Measurements from ENCODE around the gene DNAJC5. TPM values are rescaled to one million over a fixed set of nuclear protein-coding genes. Genes with fewer than 3 reads are reported as not detected.

The DNAJC5 gene
- total RNA-seq, 2 experiments from 2014 or later: 54.0 to 58.7 TPM

DNA sequence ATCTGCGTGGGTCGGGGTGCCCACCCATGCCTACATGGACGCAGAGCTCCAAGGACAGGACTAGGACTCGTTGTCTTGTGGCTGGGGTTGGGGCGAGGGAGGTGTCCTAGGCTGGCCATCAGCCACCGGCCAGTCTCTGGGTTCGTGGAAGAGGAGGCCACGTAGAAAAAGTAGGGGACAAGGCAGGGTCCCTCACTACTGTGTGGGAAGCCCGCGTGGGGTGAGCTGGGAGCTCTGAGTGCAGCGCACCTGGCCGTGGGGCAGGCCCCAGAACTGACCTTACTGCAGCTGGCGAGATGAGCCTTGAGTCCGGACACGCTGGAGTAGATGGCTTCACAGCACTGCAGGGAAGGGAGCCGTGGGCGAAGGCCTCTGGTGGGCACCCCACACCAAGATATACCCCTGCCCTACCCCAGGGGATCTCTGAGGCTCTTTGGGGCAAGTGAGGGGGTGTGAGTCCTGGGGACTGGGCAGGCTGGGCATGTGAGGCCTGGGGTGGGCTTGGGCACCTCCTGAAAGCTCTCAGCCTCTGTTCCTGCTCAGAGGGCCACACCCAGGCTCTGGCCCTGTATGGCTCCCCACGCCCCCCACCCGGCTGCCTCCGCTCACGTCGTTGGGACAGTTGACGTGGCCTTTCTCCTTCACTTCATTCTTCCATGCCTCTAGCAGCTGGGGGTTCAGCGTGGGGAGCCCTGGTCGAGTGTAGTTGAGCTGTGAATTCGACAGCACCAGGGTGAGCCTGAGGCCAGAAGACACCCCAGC, 66.9 kb downstream of the DNAJC5 start:
- Mint-ChIP-seq H3K27me3 (no peaks in the 10 kb centered on the region), H3K36me3 (ENCODE audit: low read depth) (peaks cover 6% of the 10 kb centered on the region), H3K27ac (no peak overlapping the region), H3K4me3 (no peak overlapping the region), H3K9me3 (no peaks in the 10 kb centered on the region), H3K4me1 (peaks cover 15% of the 10 kb centered on the region)
- POLR2A ChIA-PET: no interaction called here
- CTCF ChIA-PET: interaction anchor here (0.8 kb wide), 1 partner anchor 12 kb away, joined by 3 read pairs; no protein-coding TSS in a partner anchor
- no peak for DNase-seq

DNA sequence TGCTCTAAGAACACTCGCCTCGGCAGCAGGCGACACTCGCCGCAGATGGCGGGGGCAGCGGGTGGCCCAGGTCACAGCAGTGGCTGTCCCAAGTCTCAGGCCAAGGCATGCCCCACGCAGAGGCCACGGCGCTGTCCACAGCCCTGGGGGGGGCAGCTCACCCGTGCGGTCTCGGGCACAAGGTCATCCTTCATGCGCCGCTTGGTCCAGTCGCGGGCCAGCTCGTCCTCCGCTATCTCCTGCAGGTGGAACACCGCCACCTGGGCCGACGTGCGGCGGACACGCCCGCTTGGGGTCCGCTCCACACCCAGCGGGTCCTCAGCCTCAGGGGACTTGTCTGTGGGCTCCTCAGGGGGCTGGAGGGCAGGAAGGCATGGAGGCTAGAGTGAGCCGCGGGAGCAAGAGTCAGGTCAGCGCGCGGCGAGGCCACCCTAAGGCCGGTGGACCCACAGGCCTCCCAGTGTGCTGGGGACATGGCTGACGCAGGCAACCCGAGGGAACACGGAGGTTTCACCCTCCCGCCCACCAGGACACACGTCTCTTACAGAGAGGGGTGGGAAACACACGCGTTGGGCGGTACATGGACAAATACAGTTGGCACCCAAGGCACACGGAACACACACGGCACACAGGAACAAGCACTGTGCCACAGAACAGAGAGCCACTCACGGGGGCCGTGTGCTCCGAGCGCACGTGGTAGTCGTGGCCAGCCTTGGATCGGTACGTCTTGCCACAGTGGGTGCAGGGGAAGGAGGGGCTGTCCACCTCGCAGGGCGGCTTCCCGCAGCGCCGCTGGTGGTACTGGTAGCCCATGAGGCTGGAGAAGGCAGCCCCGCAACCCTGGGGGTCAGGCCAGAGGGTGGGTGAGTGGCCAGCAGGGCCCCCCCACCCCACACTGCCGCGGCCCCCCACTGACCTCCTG, 67.8 kb downstream of the DNAJC5 start:
- H3K27me3 Mint-ChIP-seq: no peaks in the 10 kb centered on the region
- no peak overlapping the region for H3K4me3 Mint-ChIP-seq
- ChIA-PET CTCF (interaction anchor here (0.5 to 0.8 kb wide), 2 partner anchors 11 to 410 kb away, joined by 3 to 4 read pairs; no protein-coding TSS in a partner anchor), POLR2A (no interaction called here)
- H3K9me3 Mint-ChIP-seq: no peaks in the 10 kb centered on the region
- peaks cover 6% of the 10 kb centered on the region for H3K36me3 Mint-ChIP-seq (ENCODE audit: low read depth)
- no peak overlapping the region for H3K27ac Mint-ChIP-seq
- DNase-seq: no peak
- H3K4me1 Mint-ChIP-seq: peaks cover 7% of the 10 kb centered on the region

DNA sequence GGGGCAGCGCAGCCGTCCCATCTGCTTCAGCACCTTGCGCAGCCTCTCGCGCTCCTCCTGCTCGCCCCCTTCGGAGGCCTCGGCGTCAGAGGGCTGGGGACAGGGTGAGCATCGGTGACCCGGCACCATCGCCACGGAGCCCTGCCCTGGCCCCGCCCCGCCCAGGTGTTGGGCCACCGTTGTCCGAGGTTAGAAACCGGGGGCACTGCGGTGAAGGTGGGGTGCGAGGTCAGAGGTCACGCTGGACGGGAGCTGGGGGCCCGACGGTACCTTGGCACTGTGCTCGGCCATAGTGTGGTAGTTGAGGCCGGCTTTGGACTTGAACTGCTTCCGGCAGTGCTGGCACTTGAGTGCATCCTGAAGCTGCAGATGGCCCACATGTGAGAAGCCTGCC, 68.4 kb downstream of the DNAJC5 start:
- Mint-ChIP-seq H3K4me1 (peaks cover 7% of the 10 kb centered on the region), H3K9me3 (no peaks in the 10 kb centered on the region), H3K4me3 (no peak overlapping the region), H3K27ac (no peak overlapping the region), H3K27me3 (no peaks in the 10 kb centered on the region), H3K36me3 (ENCODE audit: low read depth) (peaks cover 6% of the 10 kb centered on the region)
- POLR2A ChIA-PET: no interaction called here
- no peak for DNase-seq
- CTCF ChIA-PET: interaction anchor here (1.0 kb wide), 2 partner anchors 10 to 17 kb away, joined by 3 to 4 read pairs; partner anchors contain the start of gene PRPF6

DNA sequence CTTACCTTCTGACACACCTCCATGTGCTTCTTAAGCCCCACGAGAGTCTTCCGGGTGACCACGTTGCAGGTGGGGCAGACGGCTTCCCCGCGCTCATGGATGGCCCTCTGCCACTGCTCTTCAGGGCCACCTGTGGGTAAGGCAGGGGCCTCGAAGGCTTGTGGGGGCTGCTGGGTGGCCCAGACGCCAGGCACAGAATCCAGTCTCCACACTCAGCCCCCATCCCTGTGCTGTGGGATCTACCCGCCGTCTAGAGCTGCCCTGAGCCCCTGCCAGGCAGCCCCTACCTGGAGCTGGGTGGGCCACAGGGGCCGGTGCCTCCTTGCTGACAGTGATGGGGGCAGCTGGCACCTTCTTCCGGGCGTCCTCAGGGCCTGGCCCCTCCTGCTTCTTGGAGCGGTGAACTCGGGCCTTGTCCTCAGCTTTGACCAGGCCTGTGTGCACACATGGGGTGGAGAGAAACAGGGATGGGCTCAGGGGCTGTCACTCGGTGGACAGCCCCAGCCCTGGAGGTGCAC, 68.9 kb downstream of the DNAJC5 start:
- H3K4me3 Mint-ChIP-seq: no peak overlapping the region
- CTCF ChIA-PET: interaction anchor here (1.0 kb wide), 2 partner anchors 10 to 17 kb away, joined by 3 to 4 read pairs; partner anchors contain the start of gene PRPF6
- H3K27me3 Mint-ChIP-seq: no peaks in the 10 kb centered on the region
- H3K27ac Mint-ChIP-seq: peak overlapping the region; percentile 25
- H3K9me3 Mint-ChIP-seq: no peaks in the 10 kb centered on the region
- H3K36me3 Mint-ChIP-seq (ENCODE audit: low read depth): peaks cover 6% of the 10 kb centered on the region
- DNase-seq: no peak
- H3K4me1 Mint-ChIP-seq: peaks cover 10% of the 10 kb centered on the region
- POLR2A ChIA-PET: no interaction called here

DNA sequence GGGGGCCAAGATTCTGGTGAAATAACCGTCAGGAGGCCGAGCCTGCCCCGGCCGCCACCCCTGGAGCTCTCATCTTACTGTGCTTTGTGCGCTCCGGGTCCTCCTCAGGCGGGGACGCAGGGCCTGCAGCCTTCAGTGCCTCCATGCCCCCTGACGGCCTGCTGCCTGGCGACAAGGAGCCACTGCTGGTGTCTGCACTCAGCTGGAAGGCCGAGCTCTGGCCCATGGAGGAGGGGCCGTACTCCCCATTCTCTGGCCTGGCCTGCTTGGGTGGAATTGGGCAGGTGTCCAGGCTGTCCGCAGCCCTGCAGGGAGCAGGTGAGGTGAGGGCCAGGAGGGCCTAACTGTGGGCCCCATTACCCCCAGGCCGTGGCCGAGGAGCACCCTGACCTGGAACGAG, 69.5 kb downstream of the DNAJC5 start:
- Mint-ChIP-seq H3K27ac (no peak overlapping the region), H3K4me1 (peaks cover 12% of the 10 kb centered on the region), H3K9me3 (no peaks in the 10 kb centered on the region), H3K4me3 (no peak overlapping the region), H3K27me3 (no peaks in the 10 kb centered on the region), H3K36me3 (ENCODE audit: low read depth) (peaks cover 6% of the 10 kb centered on the region)
- POLR2A ChIA-PET: no interaction called here
- CTCF ChIA-PET: interaction anchor here (1.0 kb wide), 2 partner anchors 9 to 16 kb away, joined by 3 to 4 read pairs; partner anchors contain the start of gene PRPF6
- no peak for DNase-seq

DNA sequence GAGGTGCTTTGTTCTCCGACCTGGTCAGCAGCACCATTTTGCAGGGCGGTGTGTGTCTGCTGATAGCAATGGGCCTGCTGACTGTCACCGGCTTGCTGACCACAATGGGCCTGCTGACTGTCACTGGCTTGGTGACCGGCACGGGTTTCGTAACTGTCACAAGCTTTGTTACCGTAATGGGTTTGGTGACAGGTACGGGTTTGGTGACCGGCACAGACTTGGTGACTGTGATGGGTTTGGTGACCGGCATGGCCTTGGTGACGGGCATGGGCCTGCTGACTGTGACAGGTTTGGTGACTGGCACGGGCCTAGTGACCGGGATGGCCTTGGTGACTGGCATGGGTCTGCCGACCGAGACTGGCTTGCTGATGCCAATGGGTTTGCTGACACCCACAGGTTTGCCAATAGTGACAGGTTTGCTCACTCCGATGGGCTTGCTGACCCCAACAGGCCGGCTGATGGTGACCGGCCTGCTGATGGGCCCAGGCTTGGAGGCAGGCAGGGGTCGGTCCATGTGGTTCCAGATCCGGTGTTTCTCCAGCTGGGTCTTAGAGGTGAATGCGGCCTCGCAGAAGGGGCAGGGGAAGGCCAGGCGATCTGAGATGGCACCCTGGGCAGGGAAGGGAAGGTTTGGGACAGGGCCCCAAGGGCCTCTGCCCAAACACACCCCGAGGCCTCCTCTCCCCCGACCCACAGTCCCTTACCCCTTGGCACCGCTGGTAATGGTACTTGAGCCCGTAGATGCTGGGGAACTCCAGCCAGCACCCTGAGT, 71.4 kb downstream of the DNAJC5 start:
- Mint-ChIP-seq H3K36me3 (ENCODE audit: low read depth) (peaks cover 6% of the 10 kb centered on the region), H3K9me3 (no peaks in the 10 kb centered on the region), H3K4me3 (no peak overlapping the region), H3K27me3 (peaks cover 2% of the 10 kb centered on the region), H3K27ac (no peak overlapping the region), H3K4me1 (peaks cover 18% of the 10 kb centered on the region)
- DNase-seq: no peak
- CTCF ChIA-PET: interaction anchor here (0.8 to 2.0 kb wide), 3 partner anchors 14 to 428 kb away, joined by 3 to 6 read pairs (median 3); partner anchors contain the start of gene PTK6
- POLR2A ChIA-PET: no interaction called here

DNA sequence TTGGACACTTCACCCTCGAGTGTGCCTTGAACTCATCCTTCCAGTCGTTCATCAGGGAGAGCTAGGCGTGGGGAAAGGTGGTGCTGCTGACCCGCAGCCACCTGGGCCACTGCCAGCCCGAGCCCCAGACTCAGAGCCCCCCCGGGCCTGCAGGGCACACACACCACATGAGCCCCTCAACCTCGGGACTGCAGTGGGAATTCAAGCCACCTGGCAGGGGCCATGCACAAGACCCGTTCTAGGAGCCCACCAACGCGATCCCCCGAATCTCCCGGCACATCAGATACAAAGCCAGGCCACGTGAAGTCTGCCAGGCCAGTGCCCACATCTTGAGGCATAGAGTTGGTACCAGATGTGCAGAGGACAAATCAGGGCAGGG, 72.0 kb downstream of the DNAJC5 start:
- POLR2A ChIA-PET: no interaction called here
- no peak for DNase-seq
- peaks cover 2% of the 10 kb centered on the region for H3K27me3 Mint-ChIP-seq

DNA sequence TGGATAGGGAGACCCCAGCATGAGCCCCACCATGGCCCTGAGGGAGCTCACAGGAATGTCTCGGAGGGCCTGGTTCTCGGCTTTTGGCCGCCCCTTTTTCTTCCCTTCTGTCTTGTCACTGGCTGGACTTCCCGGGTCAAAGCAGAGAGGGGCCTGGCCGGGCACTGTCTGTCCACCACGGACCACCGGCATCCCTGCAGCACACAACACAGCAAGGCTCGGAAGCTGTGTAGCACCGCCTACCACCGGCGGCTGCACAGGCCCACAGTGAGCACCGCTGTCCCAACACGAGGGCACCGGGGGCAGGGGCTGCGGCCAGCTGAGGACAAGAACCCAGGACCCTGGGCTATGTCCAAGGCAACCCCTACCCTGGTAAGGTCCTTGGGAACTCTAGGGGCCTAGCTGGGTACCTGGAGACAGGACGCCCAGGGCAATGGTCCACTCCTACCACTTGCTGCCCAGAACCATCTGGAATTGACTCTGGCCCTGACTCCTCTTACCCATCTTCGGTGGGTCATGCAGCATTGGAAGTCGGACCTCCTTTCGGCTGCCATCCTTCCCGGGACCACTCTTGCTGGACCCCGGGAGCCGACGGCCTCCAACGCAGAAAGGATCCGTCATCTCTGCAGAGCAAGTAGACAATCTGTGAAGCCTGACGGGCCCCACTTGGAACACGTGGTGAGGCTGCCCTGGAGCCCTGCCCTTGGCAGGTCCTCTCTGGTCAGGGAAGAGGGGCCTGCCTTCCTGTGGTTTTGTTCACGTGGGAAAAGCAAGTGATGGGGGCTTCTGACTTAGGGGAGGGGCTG, 72.6 kb downstream of the DNAJC5 start:
- H3K4me3 Mint-ChIP-seq: peak overlapping the region; percentile 79
- POLR2A ChIA-PET: no interaction called here

More for the DNA sequence above, 72.0 kb downstream of the DNAJC5 start:
- Mint-ChIP-seq H3K4me1 (peaks cover 18% of the 10 kb centered on the region), H3K9me3 (no peaks in the 10 kb centered on the region), H3K27ac (no peak overlapping the region), H3K4me3 (no peak overlapping the region), H3K36me3 (ENCODE audit: low read depth) (peaks cover 4% of the 10 kb centered on the region)
- CTCF ChIA-PET: interaction anchor here (0.8 to 2.0 kb wide), 3 partner anchors 13 to 429 kb away, joined by 3 to 6 read pairs (median 3); partner anchors contain the start of gene PTK6

DNA sequence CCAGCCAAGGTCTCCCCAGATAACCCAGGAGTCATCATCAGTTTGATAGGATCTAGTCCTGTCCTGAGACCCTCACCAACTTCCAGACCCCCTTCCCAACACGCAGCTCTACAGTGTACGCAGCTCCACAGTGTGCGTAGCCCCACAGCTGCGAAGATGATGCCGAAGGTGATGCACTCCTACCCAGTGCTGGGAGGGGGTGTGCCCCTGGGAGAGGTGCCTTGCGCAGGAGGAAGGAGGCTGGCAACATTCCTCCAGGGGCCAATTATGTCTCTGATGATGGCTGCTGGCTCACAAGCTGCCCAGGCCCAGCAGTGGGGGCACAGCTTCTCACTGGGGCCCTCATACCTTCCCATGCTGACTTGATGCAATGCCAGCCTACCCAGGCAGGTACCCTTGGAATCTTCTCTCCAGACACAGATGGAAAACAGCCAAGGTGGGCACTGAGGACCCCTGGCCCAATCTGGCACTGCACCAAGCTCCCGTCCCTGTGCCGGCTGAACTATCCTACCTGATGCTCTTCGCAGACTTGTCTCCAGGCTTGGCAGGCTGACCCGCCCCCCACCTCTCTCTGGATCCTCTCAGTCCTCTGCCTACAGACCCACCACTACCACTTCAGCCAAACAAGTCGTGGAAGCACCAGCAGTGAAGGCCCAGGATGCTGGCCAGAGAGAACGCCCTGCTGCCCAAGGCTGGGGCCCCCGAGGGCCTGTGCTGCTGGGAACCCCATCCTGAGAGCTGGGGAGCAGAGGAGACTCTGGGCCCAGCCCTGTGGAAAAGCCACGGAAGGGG, 73.4 kb downstream of the DNAJC5 start:
- Mint-ChIP-seq H3K4me3 (peak overlapping the region; percentile 79), H3K9me3 (no peaks in the 10 kb centered on the region), H3K36me3 (ENCODE audit: low read depth) (peaks cover 1% of the 10 kb centered on the region), H3K27me3 (peaks cover 2% of the 10 kb centered on the region), H3K27ac (peak overlapping the region; percentile 87), H3K4me1 (peaks cover 23% of the 10 kb centered on the region)
- ChIA-PET POLR2A (interaction anchor here (0.5 kb wide), 1 partner anchor 326 kb away, joined by 5 read pairs; no protein-coding TSS in a partner anchor), CTCF (interaction anchor here (1.0 to 2.0 kb wide), 4 partner anchors 12 to 430 kb away, joined by 3 to 6 read pairs (median 4); partner anchors contain the start of genes PRPF6, PTK6 and UCKL1)
- no peak for DNase-seq

More for the DNA sequence above, 72.6 kb downstream of the DNAJC5 start:
- Mint-ChIP-seq H3K36me3 (ENCODE audit: low read depth) (peaks cover 3% of the 10 kb centered on the region), H3K4me1 (peaks cover 23% of the 10 kb centered on the region), H3K27ac (peak overlapping the region; percentile 41), H3K9me3 (no peaks in the 10 kb centered on the region), H3K27me3 (peaks cover 2% of the 10 kb centered on the region)
- CTCF ChIA-PET: interaction anchor here (0.9 to 2.0 kb wide), 5 partner anchors 11 to 429 kb away, joined by 3 to 6 read pairs (median 3); partner anchors contain the start of genes PRPF6, PTK6 and UCKL1
- no peak for DNase-seq

DNA sequence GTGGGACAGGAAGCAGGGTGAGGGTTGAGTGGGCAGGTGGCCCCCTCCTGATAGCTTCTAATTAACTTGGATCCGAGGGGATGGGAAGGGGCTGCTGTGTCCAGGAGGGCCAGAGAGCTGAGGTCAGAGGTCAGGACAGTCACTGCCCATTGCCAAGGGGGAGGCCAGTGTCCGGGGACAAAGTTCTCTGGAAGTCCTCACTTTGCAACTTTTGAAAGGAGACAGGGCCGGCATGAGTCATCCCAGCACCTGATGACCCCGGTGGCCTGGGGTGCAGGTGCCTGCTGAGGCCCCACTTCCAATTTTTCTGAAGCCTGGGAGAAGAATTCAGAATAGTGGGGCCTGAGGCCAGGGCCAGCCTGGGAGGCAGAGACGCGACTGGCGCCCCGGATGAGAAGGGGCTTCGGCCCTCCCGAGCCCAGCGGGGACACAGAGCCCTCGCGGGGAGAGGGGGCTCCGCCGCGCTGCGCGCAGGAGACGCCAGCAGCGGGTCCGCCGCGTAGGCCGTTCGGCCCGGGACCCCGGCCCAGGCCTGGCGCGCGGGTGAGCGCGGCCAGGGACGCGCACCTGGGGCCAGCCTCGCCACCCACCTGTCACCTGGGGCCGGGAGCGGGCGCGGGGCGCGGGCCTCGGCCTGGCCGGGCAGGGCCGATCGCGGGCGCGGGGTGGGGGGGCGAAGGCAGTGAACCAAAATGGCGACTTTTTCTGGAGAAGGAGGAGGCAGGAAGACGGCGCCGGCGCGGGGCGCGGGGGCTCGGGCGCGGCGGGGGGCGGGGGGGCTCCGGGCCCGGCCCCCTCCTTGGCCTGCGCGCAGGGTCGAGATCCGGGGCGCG, 74.2 kb downstream of the DNAJC5 start:
- Mint-ChIP-seq H3K4me1 (peaks cover 29% of the 10 kb centered on the region), H3K36me3 (ENCODE audit: low read depth) (peaks cover 4% of the 10 kb centered on the region)
- DNase-seq: peak; percentile 40

More for the DNA sequence above, 74.2 kb downstream of the DNAJC5 start:
- Mint-ChIP-seq H3K27me3 (peaks cover 2% of the 10 kb centered on the region), H3K9me3 (no peaks in the 10 kb centered on the region), H3K4me3 (peak overlapping the region; percentile 79), H3K27ac (peak overlapping the region; percentile 87)
- ChIA-PET POLR2A (no interaction called here), CTCF (interaction anchor here (1.3 kb wide), 2 partner anchors 11 to 26 kb away, joined by 3 to 5 read pairs; partner anchors contain the start of gene PRPF6)

Data from activated CD4-positive, alpha-beta T cell treated with anti-CD3 and anti-CD28 coated beads, Interleukin-2, amount 10 ng/mL, durations not matched to agents 7 days and 5 days (primary cell).